ENCODE measurements around the gene TRAF3. TPM values are rescaled to one million over a fixed set of nuclear protein-coding genes. Genes with fewer than 3 reads are reported as not detected.

Gene TRAF3
- total RNA-seq, 1 donor from 2014 or later: 32.3 TPM

DNA sequence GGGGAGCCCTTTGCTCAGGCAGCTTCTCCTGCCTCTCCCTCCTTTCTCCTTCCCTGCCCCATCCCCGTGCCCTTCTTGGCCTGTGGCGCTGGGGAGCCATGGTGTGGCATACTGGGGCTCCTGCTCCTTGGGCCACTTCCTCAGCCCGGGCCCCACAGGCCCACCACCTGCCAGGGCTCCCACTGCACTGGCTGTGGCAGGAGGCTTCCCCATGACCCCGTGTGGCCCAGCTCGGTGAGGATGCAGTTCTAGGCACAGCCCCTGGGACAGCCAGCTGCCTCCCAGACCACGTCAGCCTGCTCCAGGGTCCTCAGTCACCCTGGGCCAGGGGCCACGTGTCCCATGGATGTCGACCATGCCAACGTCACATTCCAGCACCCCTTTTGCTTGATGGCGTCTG lies 132.2 kb downstream of the TRAF3 start:
- TF ChIP-seq, protein P1, sequence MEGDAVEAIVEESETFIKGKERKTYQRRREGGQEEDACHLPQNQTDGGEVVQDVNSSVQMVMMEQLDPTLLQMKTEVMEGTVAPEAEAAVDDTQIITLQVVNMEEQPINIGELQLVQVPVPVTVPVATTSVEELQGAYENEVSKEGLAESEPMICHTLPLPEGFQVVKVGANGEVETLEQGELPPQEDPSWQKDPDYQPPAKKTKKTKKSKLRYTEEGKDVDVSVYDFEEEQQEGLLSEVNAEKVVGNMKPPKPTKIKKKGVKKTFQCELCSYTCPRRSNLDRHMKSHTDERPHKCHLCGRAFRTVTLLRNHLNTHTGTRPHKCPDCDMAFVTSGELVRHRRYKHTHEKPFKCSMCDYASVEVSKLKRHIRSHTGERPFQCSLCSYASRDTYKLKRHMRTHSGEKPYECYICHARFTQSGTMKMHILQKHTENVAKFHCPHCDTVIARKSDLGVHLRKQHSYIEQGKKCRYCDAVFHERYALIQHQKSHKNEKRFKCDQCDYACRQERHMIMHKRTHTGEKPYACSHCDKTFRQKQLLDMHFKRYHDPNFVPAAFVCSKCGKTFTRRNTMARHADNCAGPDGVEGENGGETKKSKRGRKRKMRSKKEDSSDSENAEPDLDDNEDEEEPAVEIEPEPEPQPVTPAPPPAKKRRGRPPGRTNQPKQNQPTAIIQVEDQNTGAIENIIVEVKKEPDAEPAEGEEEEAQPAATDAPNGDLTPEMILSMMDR (IDR thresholded peaks at IDR 0.05; ENCODE audit: insufficient read depth, low read length, poor library complexity, severe bottlenecking): no peak
- H3K27me3 ChIP-seq (ENCODE audit: control insufficient read depth, insufficient read depth, low read length): no peaks in the 10 kb centered on the region
- no peaks in the 10 kb centered on the region for H3K36me3 ChIP-seq (ENCODE audit: control insufficient read depth, insufficient read depth, low read length)
- no peak overlapping the region for H3K4me3 ChIP-seq (ENCODE audit: low read depth, low read length)
- DNase-seq (ENCODE audit: low read depth): no peak

DNA sequence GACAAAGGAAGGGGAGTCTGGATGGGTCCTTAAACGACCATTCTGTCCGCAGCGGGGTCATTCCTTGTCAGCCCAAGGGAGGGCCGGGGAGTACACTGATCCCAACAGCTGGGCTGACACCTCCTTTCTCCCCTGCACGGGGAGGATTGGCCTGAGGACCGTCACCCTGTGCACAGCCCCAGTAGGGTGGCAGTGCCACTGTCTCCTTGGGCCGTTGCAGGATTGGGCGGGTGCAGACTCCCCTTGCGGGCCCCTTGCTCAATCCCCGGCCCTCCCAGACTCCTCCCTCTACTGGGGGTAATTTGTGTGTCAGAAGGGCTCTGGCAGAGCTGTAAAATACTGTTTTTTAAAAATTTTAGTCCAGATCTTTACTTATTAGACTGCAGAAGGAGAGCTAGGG lies 132.7 kb downstream of the TRAF3 start:
- TF ChIP-seq, protein P1 (IDR thresholded peaks at IDR 0.05; ENCODE audit: insufficient read depth, low read length, poor library complexity, severe bottlenecking): no peak
- no peak overlapping the region for H3K4me3 ChIP-seq (ENCODE audit: low read depth, low read length)

DNA sequence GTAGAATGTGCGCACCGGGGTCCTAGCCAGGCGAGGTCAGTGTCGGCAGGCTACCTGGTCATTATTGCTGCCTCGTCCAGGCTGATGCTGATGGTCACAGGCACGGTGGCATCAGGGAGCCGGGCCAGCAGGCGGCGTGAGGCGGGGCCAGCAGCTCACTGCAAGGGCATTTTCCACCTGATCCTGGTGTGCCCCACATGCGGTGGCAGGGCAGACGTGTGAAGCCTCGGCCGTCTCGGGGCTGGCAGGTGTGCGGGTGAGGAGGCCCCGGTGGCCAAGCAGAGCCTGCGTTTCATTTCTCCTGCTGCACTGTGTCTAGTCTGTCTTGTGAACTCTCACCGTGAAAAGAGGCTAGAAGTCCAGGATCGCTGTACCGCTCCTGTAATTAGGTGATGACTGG lies 133.2 kb downstream of the TRAF3 start:
- Histone ChIP-seq H3K4me3 (ENCODE audit: low read depth, low read length) (no peak overlapping the region), H3K36me3 (ENCODE audit: control insufficient read depth, insufficient read depth, low read length) (no peaks in the 10 kb centered on the region), H3K27me3 (ENCODE audit: control insufficient read depth, insufficient read depth, low read length) (no peaks in the 10 kb centered on the region)
- DNase-seq (ENCODE audit: low read depth): no peak
- TF ChIP-seq, protein P1 (IDR thresholded peaks at IDR 0.05; ENCODE audit: insufficient read depth, low read length, poor library complexity, severe bottlenecking): no peak

More for the DNA sequence above, 132.7 kb downstream of the TRAF3 start:
- Histone ChIP-seq H3K36me3 (ENCODE audit: control insufficient read depth, insufficient read depth, low read length) (no peaks in the 10 kb centered on the region), H3K27me3 (ENCODE audit: control insufficient read depth, insufficient read depth, low read length) (no peaks in the 10 kb centered on the region)
- DNase-seq (ENCODE audit: low read depth): no peak

DNA sequence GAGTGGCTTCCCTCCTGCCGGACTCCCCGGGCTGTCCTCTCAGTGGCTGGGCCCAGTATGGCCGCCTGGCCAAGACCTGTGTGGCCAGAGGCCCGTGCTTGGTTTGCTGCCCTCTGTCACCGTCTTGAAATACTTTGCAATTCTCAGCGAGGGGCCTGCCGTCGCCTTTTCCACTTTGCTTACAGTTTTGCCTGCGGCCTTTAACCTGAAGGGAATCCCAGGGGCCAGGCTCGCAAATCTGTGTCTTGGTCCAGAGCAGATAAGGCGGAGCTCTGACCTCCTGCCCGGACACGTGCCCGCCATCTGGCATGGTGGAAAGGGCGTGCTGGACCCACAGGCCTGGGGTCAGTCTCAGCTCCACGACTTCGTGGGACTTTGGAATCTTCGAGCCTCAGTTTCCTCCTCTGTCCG lies 134.3 kb downstream of the TRAF3 start:
- Histone ChIP-seq H3K36me3 (ENCODE audit: control insufficient read depth, insufficient read depth, low read length) (no peaks in the 10 kb centered on the region), H3K4me3 (ENCODE audit: low read depth, low read length) (no peak overlapping the region), H3K27me3 (ENCODE audit: control insufficient read depth, insufficient read depth, low read length) (no peaks in the 10 kb centered on the region)
- no peak for DNase-seq (ENCODE audit: low read depth)
- TF ChIP-seq, protein P1 (IDR thresholded peaks at IDR 0.05; ENCODE audit: insufficient read depth, low read length, poor library complexity, severe bottlenecking): no peak

DNA sequence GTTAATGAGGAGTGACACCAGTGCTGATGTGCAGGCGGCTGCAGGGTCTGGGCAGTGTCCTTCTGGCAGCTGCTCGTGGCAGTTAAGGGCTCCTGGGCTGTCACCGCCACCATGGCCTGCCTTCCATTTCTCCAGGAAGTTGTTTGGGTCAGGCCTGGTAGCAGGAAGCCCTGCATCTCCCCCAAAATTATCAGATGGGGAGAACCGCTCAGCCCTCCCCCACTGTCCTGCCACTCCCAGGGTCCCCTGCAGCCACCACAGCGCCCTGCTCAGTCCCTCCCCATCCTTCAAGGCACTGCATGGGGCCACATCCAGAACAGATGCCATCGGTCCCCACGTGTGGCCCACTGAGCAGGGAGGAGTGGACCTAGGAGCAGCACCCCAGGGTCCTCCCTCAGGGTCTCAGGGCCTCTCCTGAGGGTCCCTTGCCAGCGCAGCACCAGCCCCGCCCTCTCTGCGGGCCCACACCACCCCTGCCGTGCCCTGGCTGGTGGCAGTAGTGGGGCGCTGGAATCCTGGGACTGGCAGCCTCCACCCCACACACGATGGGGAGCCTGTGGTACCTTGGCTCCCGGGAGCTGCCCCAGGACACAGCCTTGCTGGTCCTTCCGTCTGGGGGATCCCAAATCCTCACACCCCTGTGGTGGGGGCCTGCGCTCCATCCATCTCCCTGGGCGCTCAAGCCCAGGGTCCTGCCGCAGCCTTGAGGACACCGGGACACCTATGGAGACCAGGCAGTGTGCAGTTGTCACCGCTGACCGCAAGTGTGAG lies 134.9 kb downstream of the TRAF3 start:
- no peaks in the 10 kb centered on the region for H3K36me3 ChIP-seq (ENCODE audit: control insufficient read depth, insufficient read depth, low read length)
- TF ChIP-seq, protein P1 (IDR thresholded peaks at IDR 0.05; ENCODE audit: insufficient read depth, low read length, poor library complexity, severe bottlenecking): no peak
- no peak for DNase-seq (ENCODE audit: low read depth)
- no peak overlapping the region for H3K4me3 ChIP-seq (ENCODE audit: low read depth, low read length)
- H3K27me3 ChIP-seq (ENCODE audit: control insufficient read depth, insufficient read depth, low read length): no peaks in the 10 kb centered on the region

Data from kidney epithelial cell (primary cell).